Measurements from ENCODE around the gene ADA.
"Not testable (repeated sequence)": the region's sequence is repeated elsewhere in the genome, so short reads cannot be mapped to it uniquely, and the experiment has no call there.

Gene ADA

DNA sequence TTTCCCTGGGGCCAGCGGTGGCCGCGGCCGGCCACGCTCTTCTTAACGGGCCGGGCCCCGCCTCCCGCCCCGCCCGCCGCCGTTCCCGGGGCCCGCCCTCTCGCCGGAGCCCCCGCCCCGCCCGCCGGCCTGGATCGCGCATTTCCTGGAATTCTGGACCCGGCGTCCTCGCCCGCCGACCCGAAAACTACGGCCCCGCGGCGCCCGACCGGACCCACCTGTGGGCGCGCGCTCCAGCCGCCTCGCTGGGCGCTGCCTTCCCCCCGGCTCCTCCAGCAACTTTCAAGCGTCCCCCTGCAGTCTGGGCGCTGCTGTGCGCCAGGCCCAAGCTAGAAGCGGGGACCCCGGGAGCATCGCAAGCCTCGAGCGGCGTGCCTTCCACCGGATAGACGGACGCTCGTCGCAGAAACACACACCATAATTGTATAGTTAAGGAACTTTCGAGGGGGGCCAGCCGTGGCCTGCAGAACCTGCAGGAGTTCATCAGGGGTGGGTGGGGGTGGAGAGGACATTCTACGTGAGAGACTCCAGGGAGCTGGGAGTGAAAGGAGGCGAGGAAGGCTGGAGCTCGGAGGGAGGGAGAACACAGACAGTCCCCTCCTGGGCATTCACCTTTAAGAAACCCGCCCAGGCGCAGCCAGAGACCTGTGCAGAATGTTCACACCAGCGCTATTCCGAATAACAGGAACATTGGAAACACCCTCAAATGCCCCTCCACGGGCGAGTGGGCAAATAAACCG is at the start of gene ADA:
TSS of gene ADA (minus strand) at position 16 of the 740 bp plus-strand sequence. CDS start 92 bp downstream, outside the sequence.
- no peak for DNase-seq (ENCODE audit: low read depth in 2 of 2)

GRCh38 chr20:44700306-44700705 is 48.8 kb upstream of the ADA start:
- no peak for DNase-seq (ENCODE audit: low read depth in 2 of 2)

GRCh38 chr20:44698351-44698750 is 46.9 kb upstream of the ADA start:
- DNase-seq (ENCODE audit: low read depth in 2 of 2) = no peak

DNA sequence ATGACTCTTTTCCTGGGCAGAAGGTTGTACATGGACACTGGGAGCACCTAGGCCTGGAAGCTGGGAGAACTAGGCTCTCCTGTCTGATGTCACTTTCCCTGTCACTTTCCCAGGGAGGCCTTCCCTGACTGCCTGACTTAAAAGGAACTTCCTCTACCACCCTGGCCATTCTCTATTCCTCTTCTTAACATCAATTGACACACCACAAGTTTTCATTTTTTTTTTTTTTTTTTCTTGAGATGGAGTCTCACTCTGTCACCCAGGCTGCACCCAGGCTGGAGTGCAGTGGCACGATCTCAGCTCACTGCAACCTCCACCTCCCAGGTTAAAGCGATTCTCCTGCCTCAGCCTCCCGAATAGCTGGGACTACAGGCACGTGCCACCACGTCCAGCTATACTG is 45.5 kb upstream of the ADA start:
- not testable (repeated sequence) for DNase-seq (ENCODE audit: low read depth in 2 of 2)

DNA sequence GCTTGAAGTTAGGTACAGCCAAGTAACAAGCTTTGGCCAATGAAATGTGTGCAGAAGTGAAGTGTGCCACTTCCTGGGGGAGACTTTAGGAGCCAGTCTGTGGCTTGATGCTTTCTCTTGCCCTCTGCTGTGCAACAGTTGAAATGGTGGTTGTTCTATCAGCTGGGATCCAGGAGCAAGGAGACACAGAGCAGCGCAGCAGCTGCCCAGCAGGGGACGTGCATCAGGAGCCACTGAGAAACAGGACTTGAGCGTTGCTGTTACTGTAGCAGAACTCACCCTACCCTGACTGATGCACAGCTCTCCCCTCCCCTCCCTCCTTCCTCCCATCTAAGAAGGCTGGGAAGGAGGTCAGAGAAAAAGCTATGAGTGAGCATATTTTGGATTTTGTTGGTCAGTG is 44.8 kb upstream of the ADA start:
- no peak for DNase-seq (ENCODE audit: low read depth in 2 of 2)

DNA sequence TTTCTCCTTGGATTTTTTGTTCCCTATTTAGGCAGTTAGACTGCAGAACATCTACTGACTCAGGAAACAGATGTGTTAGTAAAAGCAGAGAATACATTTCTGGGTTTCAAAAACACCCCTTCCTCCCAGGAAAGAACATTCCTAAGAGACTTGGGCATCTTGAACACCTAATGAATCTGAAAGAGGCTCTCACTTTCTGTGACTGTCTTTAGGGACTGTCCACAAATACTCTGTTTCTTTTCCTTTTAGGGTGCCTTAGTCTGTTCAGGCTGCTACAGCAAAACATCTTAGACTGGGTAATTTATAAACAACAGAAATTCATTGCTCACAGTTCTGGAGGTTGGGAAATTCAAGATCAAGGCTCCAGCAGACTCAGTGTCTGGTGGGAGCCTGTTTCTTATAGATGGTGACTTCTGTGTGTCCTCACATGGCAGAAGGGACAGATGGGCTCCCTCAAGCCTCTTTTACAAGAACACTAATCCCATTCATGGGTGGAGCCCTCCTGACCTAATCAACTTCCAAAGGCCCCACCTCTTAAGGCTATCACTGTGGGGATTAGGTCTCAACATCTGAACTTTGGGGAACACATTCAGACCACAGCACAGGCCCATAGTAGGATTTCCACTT is 44.3 kb upstream of the ADA start:
- no peak for DNase-seq (ENCODE audit: low read depth in 2 of 2)

GRCh38 chr20:44695295-44695673 is 43.8 kb upstream of the ADA start:
- DNase-seq (ENCODE audit: low read depth in 2 of 2) = no peak

DNA sequence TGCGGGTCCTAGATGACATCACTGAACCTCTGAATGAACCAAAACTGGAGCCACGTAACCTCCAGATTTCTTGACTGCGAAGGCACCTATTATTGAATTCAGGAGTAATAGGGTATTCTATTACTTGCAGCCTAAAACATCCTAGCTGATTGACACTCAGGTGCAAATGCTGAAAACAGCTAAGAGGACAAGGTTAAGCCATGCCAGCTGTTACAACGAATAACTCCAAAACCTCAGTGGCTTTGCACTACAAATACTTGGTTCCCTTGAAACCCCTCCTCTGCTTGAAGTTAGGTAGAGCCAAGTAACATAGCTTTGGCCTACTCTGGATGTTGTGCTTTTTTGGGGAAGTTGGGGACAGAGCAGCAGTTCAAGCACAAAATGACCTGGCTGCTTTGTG is 42.7 kb upstream of the ADA start:
- DNase-seq (ENCODE audit: low read depth in 2 of 2) = no peak

DNA sequence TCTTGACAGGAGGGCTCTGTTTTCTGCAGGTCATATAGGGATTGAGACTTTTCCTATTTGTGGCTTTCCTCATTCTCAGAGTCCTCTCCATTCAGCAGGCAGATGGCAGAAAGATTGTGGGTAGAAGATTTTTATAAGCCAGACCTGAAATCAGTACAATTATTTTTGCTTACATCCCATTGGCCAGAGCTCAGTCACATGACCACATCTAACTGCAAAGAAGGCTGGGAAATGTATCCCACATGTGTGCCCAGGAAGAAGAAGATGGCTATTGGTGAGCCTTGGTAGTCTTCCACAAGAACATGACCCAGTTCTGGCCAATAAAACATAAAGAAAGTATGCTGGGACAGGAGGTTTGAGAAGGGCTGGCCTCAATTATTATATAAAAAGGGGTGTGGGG is 42.1 kb upstream of the ADA start:
- no peak for DNase-seq (ENCODE audit: low read depth in 2 of 2)

GRCh38 chr20:44692932-44693480 is 41.5 kb upstream of the ADA start:
- DNase-seq (ENCODE audit: low read depth in 2 of 2) = no peak

DNA sequence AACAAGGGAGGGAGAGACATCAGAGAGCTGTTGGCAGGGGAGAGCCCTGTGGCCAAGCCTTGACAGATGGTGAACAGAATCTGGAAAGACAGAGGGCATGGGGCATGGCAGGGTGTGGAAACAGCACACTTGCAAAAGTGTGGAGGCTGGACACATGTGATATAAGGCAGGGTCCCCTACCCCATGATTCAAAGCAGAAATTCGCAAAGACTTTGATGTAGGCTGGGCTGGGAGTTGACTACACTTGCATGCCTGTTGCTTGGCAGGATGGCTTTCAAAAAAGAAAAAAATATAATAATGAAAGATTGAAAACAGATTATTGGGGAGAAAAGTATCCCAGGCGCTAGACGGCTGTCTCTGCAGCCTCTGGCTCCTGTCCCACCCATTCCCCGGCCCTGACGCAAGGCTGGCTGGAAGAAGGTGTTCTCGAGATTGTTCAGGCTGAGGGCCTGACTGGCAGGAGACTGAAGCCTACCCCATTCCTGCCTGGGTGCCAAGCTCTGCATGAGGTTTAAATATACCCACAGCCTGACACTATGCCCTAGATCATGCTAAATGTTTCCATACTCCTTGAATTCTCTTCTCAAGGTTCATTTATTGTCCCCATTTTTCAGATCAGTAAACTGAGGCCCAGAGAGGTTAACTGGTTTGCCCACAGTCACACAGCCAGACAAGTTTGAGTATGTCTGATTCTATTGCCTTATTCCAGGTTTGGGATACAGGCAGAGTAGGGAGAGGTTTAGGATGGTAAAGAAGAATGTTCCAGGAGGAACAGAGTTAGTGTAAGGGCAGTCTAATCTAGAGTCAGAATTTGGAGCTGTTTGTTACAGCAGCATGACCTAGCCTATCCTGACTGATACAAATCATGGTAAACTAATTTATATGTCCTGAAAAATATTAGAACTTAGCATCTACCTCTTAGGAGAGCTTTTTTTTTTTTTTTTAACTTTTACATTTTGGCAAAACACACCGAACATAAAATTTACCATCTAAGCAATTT is 40.2 kb upstream of the ADA start:
- DNase-seq (ENCODE audit: low read depth in 2 of 2) = no peak

GRCh38 chr20:44690781-44691423 is 39.4 kb upstream of the ADA start:
- DNase-seq (ENCODE audit: low read depth in 2 of 2) = no peak

DNA sequence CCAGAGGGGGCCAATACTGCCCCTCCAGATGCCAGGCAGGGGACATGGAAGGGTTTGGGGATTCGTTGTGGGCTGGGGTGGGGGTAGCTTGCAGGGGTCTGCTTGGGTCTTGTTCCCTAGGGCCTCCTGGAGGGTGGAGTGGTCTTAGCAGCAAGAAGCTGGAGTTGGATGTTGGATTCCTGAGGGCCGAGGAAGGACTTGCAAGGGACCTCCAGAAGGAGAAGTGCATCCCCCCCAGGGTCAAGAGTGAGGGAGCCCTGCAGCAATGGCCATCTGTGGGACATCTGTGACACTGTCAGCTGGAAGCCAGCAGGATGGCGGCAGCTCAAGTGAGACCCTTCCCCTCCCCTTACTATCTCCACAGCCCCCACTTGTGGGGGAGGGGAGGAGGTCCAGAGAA is 38.3 kb upstream of the ADA start:
- no peak for DNase-seq (ENCODE audit: low read depth in 2 of 2)

DNA sequence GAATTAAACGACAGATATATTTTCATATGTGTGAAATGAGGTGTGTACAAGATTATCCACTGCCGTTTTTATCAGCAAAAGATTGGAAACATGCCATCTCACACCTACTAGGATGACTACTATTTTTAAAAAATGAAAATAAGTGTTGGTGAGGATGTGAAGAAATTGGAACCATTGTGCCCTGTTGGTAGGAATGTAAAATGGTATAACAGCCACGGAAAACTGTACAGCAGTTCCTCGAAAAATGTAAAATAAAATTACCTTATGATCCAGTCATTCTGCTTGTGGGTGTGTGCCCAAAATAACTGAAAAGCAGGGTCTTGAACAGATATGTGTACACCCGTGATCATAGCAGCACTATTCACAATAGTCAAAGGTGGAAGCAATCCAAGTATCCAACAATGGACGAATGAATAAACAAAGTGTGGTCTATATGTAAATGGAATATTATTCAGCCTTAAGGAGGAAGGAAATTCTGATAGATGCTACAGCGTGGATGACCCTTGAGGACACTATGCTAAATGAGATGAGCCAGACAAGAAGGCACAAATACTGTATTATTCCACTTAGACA is 36.6 kb upstream of the ADA start:
- DNase-seq (ENCODE audit: low read depth in 2 of 2) = no peak

- no peak for DNase-seq (ENCODE audit: low read depth in 2 of 2)
Observed at GRCh38 chr20:44686934-44687333, 35.4 kb upstream of the ADA start.

DNA sequence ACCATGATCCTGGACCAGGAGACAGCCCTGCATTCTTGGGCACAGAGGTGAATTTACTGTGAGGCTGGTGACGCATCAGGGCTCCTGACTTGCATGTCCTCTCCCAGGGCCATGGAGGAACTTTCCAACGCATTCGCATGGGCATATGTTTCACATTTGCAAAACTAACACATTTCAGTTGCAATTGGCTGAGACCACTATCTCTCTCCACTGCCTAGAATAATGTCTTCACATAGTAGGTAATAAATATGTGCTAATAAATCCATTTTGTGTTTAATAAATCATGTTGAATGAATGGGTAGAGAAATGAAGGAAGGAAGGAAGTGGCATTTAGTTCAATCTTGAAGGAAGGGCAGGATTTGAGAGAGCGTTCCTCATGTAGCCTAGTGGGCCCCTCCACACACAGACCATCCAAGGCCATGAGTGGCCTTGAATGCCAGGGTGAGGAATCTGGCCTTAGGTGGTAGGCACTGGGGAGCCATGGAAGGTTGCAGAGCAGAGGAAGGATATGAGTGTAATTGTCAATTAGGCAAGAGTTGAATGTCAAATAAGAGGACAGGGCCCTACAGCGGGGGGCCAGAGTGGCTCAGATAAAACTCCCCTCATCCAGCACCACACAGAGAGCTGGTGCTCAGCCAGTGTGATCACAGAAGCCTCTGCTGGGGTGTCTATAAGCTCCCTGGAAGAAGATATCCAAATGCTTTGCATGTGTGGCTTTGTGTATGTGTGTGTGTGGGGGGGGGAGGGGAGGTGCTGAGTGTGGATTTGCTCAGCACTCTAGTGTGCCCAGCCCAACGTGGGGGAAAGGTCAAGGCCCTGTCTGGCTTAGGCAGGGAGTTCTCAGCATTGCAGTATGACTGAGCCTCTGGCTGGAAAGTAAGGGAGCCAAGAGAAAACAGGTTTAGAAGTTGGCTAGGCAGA is 32.8 kb upstream of the ADA start:
- DNase-seq (ENCODE audit: low read depth in 2 of 2) = no peak

DNA sequence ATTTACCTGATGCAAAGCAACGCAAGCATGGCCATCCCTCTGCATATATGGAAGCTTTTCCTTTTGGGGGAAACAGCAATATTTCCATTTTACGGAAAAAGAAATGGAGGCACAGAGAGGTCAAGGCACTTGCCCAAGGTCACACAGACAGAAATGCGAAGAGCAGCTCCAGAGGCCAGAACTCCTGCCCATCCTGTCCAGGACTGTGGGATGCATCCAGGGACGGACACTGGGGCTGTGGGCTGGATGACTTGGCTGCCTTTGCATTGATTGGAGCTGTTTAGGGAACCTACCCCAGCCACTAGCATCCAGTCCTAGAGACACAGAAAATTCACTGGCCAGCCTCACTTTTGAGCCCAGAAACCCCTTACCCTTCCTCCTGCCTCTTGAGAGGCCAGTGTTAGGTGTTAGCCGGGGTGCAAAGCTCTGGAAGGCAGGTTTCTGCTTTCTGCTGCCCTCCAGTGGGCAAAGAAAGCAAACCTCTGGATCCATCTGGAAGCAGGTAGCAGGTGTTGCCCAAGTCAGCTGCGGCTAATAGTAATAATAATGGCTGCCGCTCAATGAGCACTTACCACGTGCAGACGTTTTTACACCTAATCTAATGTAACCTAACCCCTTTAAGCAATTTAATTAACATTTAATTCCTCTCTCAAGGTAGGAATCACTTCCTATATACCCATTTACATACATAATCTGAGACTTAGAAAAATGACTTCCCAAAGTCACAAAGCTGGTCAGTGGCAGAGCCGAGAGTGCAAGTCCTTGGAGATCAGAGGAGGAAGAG is 32.0 kb upstream of the ADA start:
- peak; percentile 28 to 35 for DNase-seq (ENCODE audit: low read depth in 2 of 2)

DNA sequence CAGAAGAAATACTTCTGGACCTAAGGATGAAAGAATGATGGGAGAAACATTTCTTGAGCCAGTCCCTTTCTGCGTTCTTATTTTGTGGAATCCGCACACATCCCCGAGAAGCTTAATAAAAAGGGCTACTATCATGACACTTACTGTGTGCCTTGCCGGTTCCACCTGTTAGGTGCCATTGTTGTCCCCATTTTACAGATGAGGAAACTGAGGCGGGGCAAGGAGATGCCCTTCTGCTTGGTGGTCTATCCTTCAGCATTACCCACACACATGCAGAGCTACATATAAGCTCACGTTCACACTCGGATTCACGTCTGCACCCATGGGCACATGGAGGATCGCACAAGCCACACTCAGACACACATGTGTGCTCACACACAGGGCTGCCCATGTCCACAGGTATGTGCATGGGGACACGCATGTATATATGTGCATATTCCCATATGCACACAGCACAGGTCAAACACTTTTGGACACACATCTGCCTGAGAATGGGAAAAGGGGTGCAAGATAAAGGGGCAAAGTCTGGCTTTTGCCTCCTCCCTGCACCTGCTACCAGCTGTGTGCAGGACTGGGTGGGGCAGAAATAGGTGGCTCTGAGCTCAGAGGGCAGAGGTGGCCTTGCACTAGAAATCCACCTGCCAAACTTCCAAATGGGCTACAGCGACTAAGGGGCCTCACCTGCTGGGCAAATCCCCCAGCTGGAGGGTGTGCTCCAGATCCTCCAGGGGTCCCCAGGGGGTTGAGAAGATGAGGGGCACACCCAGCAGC is 30.5 kb upstream of the ADA start:
- no peak for DNase-seq (ENCODE audit: low read depth in 2 of 2)

Measured in stimulated activated CD8-positive, alpha-beta memory T cell treated with anti-CD3 and anti-CD28 coated beads, Interleukin-15, amount 100 ng/mL, for 48 hours (primary cell).